NCI-H69 (cell line): Measurements from ENCODE around the gene DNMT3A.
"Not testable (repeated sequence)": the region's sequence is repeated elsewhere in the genome, so short reads cannot be mapped to it uniquely, and the experiment has no call there.

ENCODE experiments used
- DNase-seq: peaks from one replicate; lab custom pipeline; 2025; lab: John Stamatoyannopoulos, UW

DNMT3A gene

DNA sequence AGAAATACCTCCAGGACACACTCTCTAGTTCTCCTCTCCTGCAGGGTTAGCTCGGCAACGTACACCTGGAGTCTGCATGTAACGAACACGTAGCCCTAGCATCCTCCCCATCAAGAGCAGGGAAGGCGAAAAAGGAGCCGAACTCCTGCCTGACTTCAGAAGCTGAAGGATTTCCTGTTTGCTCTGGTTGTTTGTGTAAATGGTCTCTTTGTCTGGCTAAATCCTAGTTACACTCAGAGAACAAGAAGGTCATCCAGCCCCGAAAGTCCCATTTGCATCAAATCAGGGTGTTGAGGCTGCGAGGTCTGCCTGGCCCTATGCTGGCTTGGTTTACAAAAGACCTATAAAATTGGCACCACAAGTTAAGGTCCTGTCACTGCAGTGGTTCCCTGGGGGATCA lies 107.0 kb downstream of the DNMT3A start:
- peak; percentile 17 for DNase-seq

DNA sequence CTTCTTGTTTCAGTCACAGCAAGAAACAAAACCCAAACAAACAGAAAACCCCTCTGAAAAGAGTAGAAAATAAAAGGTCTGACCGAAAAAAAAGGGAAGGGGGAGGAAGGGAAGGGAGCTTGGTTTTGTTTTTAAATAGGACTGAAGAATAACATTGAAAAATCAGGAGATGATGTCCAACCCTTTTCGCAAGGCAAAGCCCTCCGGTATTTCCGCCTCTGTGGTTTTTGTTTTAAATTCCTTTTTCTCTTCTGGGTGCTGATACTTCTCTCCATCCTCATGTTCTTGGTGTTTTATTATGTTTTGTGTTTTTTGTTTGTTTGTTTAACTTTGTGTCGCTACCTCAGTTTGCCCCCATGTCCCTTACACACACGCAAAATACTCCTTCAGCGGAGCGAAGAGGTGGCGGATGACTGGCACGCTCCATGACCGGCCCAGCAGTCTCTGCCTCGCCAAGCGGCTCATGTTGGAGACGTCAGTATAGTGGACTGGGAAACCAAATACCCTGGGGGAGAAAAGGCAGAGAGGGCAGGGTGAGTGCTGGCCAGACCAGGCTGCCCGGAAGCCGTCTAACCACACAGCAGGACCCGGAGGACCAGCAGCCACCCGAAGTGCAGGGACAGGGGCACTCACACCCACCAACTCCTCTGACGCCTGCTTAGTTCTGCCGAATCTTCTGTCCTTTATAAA lies 107.7 kb downstream of the DNMT3A start:
- DNase-seq = no peak

- DNase-seq = no peak
These were observed 109.4 kb downstream of the DNMT3A start for GRCh38 chr2:25232248-25232825.

DNA sequence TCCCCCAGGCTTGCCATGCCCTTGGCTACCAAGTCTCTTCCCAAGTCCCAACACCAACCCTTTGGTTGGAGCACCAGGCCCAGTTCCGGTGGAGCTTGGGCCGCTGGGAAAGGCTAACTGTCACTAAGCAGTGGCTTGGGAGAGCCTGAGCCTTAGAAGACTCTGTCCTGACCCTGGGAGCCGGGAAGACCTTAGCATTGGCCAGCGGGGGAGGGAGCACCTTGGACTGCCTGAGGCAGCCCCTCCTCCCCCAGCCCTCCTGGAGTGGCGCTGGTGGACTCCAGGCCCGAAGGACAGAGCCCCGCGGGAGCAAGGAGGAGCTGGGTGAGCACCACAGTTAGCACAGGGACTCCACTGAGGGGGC lies 110.8 kb downstream of the DNMT3A start:
- no peak for DNase-seq

- DNase-seq = peak; percentile 73
These were observed 111.4 kb downstream of the DNMT3A start for GRCh38 chr2:25230198-25230947.

GRCh38 chr2:25229279-25230197 lies 112.2 kb downstream of the DNMT3A start:
- no peak for DNase-seq

DNA sequence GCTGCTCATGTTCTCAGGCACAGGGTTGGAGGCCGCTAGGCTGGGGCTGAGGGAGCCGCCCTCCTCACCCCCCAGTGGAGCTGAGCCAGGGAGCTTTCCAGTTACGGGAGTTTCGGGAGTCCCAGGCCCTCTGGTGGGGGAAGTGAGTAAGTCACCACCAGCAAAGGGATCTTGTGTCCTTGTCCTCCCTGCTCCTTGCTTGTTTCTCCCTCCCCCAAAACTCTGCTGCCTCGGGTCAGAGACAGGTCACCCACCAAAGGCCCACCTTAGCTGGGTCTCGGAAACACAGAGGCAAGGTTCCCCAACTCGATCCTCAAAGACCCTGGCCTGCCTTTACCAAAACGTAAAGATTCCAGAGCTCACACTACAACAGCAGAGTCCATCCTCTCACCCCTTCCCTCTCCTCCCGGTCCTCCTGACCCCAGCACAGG lies 112.9 kb downstream of the DNMT3A start:
- DNase-seq = peak; percentile 66

DNA sequence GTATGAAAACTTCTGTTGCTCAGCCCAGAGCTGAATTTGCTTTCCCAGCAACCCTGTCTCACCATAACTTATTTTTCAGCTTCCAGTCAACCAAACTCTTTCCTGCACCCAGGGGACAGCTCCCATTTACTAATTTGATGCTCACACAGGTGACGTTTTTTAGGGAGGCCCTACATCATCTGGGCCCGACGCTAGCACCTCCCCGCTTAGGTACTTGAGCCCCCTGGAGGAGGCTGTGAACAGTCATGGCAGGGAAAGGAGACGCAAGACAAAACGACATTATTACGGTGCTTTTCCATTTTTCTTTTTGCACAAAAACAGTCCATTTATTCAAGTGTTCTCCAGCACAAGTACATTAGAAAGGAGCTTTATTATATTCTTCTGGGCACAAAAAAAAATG lies 114.1 kb downstream of the DNMT3A start:
- no peak for DNase-seq

GRCh38 chr2:25226827-25227226 lies 114.9 kb downstream of the DNMT3A start:
- no peak for DNase-seq

DNA sequence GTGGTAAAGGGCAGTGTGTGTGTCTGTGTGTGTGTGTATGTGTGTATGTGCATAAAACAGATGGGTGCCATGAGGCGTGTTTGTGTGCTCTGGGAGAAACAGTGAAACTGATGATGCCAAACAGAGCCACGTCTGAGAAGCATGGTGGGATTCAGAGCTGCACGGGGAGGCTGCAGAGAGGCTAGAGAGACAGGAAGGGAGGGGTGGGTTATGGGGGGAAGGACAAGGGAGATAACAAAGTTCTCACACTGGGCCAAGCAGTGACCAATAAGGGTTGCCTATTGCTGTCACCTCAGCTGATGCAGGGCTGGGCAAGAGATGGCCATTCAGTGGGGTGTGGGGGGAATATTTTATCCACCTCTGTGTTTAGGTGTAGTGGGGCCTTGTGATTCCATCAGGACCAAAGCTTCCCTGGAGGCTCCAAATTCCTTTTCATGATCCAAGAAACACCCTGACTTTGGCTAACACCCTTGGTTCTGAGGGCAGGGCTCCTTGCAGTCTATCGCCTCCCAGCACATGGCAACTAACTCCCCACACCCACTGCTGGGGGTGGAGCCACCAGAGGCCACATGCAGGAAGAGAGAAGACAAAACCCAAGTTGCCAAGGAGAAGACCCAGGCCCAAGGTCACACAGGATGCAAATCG lies 119.1 kb downstream of the DNMT3A start:
- DNase-seq = no peak

DNA sequence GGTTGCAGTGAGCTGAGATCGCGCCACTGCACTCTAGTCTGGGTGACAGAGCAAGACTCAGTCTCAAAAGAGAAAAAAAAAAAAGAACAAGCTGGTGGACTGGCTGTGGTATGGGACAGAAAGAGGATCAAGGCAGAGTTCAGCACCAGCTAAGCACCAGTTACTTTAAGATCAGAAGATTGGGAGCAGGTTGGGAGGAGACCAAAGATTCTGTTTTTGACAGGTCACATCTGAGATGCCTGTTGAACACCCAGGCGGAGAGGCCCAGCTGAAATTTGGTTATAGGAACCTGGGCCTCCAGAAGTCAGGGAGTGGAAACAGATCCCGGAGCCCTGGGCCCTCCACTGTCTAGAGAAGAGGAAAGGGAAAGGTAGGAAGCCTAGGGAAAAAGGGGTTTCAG lies 120.1 kb downstream of the DNMT3A start:
- DNase-seq = no peak

DNA sequence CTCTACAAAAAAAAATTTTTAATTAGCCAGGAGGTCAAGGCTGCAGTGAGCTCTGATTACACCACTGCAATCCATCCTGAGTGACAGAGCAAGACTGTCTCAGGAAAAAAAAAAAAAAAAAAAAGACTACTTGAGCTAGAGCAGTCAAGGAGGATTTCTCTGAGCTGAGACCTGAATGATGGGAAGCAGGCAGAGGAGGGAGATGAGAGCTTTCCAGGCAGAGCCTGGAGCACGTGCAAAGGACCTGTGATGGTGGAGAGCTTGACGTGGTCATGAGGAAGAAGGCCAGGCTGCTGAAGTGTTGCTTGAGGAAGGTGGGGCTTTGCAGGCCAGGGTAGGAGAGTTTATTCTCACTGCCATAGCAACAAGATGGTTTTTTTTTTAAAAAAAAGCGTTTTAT lies 121.4 kb downstream of the DNMT3A start:
- DNase-seq = no peak

DNA sequence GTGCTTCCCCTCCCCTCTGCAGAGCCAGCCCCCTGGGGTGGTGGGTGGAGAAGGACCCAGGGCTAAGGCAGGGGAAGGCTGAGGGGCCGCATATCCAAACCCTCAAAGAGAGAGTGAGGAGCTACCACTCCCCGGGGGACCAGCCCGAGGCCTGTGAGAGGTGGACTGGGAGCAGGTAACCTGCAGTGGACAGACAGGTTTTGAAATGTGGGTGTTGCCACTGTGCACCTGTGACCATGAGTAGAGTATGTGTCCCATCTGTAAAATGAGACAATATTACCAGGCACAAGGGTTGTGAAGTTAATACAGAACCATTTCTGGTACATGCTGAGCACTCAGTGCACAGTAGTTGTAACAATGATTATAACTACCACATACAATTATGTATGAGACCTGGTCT lies 122.1 kb downstream of the DNMT3A start:
- no peak for DNase-seq

GRCh38 chr2:25218100-25218499 lies 123.6 kb downstream of the DNMT3A start:
- DNase-seq = no peak

DNA sequence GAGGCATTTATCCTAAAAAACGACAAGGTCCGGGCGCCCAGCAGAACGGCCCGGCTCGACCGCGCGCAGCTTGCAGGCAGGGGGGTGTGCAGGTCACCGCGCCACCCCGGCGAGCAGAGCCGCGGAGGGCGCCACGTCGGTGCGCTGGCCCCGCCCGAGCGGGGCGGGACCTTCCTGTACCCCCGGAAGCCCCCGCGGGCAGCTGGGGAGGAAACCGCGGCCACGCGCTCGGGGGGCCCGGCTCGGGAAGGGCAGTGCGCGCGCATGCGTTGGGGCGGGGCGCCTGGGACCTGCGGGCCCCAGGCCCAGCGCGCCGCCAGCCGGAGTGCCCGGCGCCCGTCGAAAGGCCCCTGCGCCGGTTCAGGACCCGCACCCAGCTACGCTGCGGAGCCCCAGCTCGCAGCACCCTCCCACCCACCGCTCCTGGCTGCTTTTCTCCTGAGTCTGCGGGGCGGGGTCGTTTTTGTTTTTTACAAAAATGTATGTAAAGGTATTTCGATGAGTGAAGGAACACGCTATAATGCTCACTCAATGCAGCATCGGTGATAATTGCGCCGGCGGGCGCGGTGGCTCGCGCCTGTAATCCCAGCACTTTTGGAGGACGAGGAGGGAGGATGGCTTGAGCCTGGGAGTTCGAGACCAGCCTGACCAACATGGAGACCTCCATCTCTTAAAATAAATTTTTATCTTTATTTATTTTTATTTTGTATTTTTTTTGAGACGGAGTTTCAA lies 125.6 kb downstream of the DNMT3A start:
- DNase-seq = no peak

- no peak for DNase-seq
These were observed 126.5 kb downstream of the DNMT3A start for GRCh38 chr2:25215232-25215631.

- no peak for DNase-seq
These were observed 128.5 kb downstream of the DNMT3A start for GRCh38 chr2:25213229-25213628.

DNA sequence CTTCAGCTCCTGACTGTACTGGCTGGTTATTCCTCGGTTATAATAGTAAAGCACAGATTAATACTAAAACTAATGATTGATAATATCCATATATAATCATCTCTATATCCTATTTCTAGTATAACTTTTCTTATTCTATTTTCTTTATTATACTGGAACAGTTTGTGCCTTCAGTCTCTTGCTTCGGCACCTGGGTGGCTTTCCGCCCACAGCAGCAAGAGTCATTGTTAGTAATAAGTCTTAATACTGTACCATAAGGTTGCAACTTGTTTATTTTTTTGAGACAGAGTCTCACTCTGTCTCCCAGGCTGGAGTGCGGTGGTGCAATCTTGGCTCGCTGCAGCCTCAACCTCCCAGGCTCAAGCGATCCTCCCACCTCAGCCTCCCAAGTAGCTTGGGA lies 130.8 kb downstream of the DNMT3A start:
- DNase-seq = not testable (repeated sequence)

DNA sequence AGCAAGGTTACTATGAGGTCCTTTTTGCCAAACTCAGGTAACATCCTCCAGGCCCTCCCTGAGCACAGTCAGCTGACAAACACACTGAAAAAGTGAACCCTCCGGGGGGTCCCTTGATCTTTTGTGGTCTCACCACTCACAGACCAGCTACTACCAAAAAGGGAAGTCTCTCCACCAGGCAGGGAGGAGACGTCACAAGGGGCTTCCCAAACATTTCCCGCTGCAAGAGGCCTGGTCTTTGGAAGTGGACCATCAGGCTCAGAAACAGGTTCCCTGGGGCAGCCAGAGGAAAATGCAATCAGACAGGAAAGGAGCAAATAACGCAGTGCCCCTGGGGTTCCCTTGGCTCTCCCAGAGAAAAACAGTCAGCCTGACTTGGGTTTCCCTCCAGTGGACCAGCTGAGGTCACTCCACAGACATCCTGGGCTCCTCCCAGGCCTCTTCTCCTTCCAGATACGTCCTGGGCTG lies 134.6 kb downstream of the DNMT3A start:
- no peak for DNase-seq

- DNase-seq = no peak
These were observed 137.4 kb downstream of the DNMT3A start for GRCh38 chr2:25204190-25204838.
